Ovary (tissue), 3 donors: Measurements from ENCODE around the gene KXD1.

Experiments
- EP300 ChIP-seq: sonication (generic); formaldehyde crosslinking; IDR thresholded peaks from one replicate; pipeline ENCODE4 v1.6.1; 2017; ENCODE audit warnings: antibody characterized with exemption
- POLR2A ChIP-seq: fragments of 450-650 bp; IDR thresholded peaks from one replicate; pipeline ENCODE4 v1.6.1; 2017; ENCODE audit warnings: antibody characterized with exemption, mild to moderate bottlenecking, moderate library complexity
- TF ChIP-seq, protein P1 (sequence below), 3 donors: fragments of 450-650 bp in 2 of 3; fragments of 200-600 bp in 1 of 3; IDR thresholded peaks; one replicate each; pipeline versions ENCODE4 v1.5.1 to v1.8.0; 2016 to 2022; ENCODE audit warnings: antibody characterized with exemption in 3 of 3, mild to moderate bottlenecking in 1 of 3
- donor health status: DM: no; HTN: no; CAD: no.

- TF ChIP-seq POLR2A (no peak), EP300 (no peak)
- TF ChIP-seq, protein P1, sequence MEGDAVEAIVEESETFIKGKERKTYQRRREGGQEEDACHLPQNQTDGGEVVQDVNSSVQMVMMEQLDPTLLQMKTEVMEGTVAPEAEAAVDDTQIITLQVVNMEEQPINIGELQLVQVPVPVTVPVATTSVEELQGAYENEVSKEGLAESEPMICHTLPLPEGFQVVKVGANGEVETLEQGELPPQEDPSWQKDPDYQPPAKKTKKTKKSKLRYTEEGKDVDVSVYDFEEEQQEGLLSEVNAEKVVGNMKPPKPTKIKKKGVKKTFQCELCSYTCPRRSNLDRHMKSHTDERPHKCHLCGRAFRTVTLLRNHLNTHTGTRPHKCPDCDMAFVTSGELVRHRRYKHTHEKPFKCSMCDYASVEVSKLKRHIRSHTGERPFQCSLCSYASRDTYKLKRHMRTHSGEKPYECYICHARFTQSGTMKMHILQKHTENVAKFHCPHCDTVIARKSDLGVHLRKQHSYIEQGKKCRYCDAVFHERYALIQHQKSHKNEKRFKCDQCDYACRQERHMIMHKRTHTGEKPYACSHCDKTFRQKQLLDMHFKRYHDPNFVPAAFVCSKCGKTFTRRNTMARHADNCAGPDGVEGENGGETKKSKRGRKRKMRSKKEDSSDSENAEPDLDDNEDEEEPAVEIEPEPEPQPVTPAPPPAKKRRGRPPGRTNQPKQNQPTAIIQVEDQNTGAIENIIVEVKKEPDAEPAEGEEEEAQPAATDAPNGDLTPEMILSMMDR (IDR thresholded peaks at IDR 0.05) = no peak
Measured at GRCh38 chr19:18539372-18539771, 18.3 kb upstream of the KXD1 start.
